Transverse colon (tissue), 4 donors: ENCODE results near the gene DEDD. TPM values are rescaled to one million over a fixed set of nuclear protein-coding genes. Genes with fewer than 3 reads are reported as not detected.

Experiments used
- DNase-seq: peaks from one replicate; pipeline ENCODE4 v3.0.0-alpha.2; 2019
- H3K27ac ChIP-seq, 4 donors: fragments of 200-600 bp; sonication (generic); 2 replicates each; pipeline ENCODE4 v1.5.1; 2016 to 2018; ENCODE audit warnings: inconsistent platforms in 4 of 4
- H3K27me3 ChIP-seq: fragments of 200-600 bp; sonication (generic); 2 replicates; pipeline ENCODE4 v1.5.1; 2017; ENCODE audit warnings: inconsistent platforms
- H3K36me3 ChIP-seq, 4 donors: fragments of 200-600 bp; sonication (generic); 2 replicates each; pipeline ENCODE4 v1.5.1; 2017 to 2019; ENCODE audit warnings: inconsistent platforms in 4 of 4
- H3K4me1 ChIP-seq, 4 donors: fragments of 200-600 bp; sonication (generic); 2 replicates each; pipeline ENCODE4 v1.5.1; 2017 to 2020; ENCODE audit warnings: inconsistent platforms in 4 of 4
- H3K4me3 ChIP-seq, 4 donors: fragments of 200-600 bp; sonication (generic); 1 replicate in 1 of 4; 2 replicates in 3 of 4; pipeline versions ENCODE4 v1.5.1 to v1.6.1; 2017 to 2019; ENCODE audit warnings: inconsistent platforms in 4 of 4
- H3K9me3 ChIP-seq, 2 donors: fragments of 200-600 bp; sonication (generic); 2 replicates each; pipeline ENCODE4 v1.5.1; 2017 to 2019; ENCODE audit warnings: inconsistent platforms in 2 of 2
- CTCF ChIP-seq, 5 experiments: fragments of 200-600 bp in 3 of 5; fragments of 450-650 bp in 2 of 5; sonication (generic) in 3 of 5; IDR thresholded peaks; 1 replicate in 2 of 5; 2 replicates in 3 of 5; pipeline ENCODE4 v1.5.1; 2016 to 2017; ENCODE audit warnings: antibody characterized with exemption in 5 of 5, inconsistent platforms in 3 of 5, mild to moderate bottlenecking in 2 of 5, moderate library complexity in 1 of 5
- EP300 ChIP-seq: sonication (generic); formaldehyde crosslinking; IDR thresholded peaks from one replicate; pipeline ENCODE4 v1.6.1; 2017; ENCODE audit warnings: antibody characterized with exemption, low read depth
- POLR2A ChIP-seq: fragments of 450-650 bp; IDR thresholded peaks from one replicate; pipeline ENCODE4 v1.6.1; 2016; ENCODE audit warnings: antibody characterized with exemption, mild to moderate bottlenecking, moderate library complexity
- POLR2AphosphoS5 ChIP-seq, 3 donors: sonication (generic); formaldehyde crosslinking; IDR thresholded peaks; one replicate each; pipeline ENCODE4 v1.6.1; 2016; ENCODE audit warnings: antibody characterized with exemption in 3 of 3
- WGBS, 2 donors: methylation state at CpG; one replicate each; pipeline ENCODE4 v1.1.5; 2018; ENCODE audit warnings: low coverage in 1 of 2; 5-methylcytosine and 5-hydroxymethylcytosine counted together
- in situ Hi-C, 4 donors: fragments of 200-750 bp; cut with MboI; loops; one replicate each; pipeline versions ENCODE4 v1.15.0 to v1.15.1; 2017; ENCODE audit warnings: low sequenced_read_pairs in 3 of 4, low pct_ligation_motif_present in 1 of 4, low pct_unique_long_range_greater_than_20kb in 1 of 4
- intact Hi-C: fragments of 100-400 bp; cut with DNase I; formaldehyde crosslinking; loops from one replicate; pipeline ENCODE4 v1.15.1; 2023; ENCODE audit warnings: low total_unique reads
- total RNA-seq, 4 donors: library from RNA; depleted of rRNA; stranded (reverse); fragments of >200 nt; gene quantifications; one replicate each; pipeline ENCODE4 v1.1.0, GENCODE V29; 2016

DEDD gene
- total RNA-seq, 4 donors from 2014 or later: 30.3 to 73.7 (median 38.6) TPM

- H3K9me3 ChIP-seq: no peaks in the 10 kb centered on the region
- H3K27me3 ChIP-seq: no peaks in the 10 kb centered on the region
- H3K4me1 ChIP-seq: peaks cover 19 to 55% (median 28%) of the 10 kb centered on the region in 4 donors
- TF ChIP-seq CTCF (IDR thresholded peaks at IDR 0.05): no peak
- no peak for TF ChIP-seq POLR2A
- TF ChIP-seq POLR2AphosphoS5 (IDR thresholded peaks at IDR 0.05): no peak
- peak overlapping the region; percentile 60 to 79 (median 74) for H3K4me3 ChIP-seq
- in situ Hi-C loops: no loop called here
- H3K36me3 ChIP-seq: peaks cover 0 to 22% (median 3%) of the 10 kb centered on the region in 4 donors
- peak overlapping the region; percentile 91 to 95 (median 94) for H3K27ac ChIP-seq
- WGBS, 2 donors: 1 to 7% methylated on average over 14 to 21 of the region's 22 CpGs
- intact Hi-C loops: no loop called here
- no peak for DNase-seq
Measured at GRCh38 chr1:161131523-161132409, 701 bp downstream of the DEDD start.

GRCh38 chr1:161130266-161130665 is 2.2 kb downstream of the DEDD start:
- no peak for TF ChIP-seq EP300
- no peak for TF ChIP-seq POLR2A
- TF ChIP-seq POLR2AphosphoS5 (IDR thresholded peaks at IDR 0.05): no peak
- TF ChIP-seq CTCF (IDR thresholded peaks at IDR 0.05): no peak
- peaks cover 0 to 22% (median 3%) of the 10 kb centered on the region in 4 donors for H3K36me3 ChIP-seq
- H3K4me3 ChIP-seq: no peak overlapping the region
- no peak for DNase-seq
- intact Hi-C loops (no loop called here), in situ Hi-C loops (no loop called here)
- H3K27ac ChIP-seq: peak overlapping the region in 1 of 4 donors; percentile 95
- peaks cover 19 to 55% (median 28%) of the 10 kb centered on the region in 4 donors for H3K4me1 ChIP-seq
- WGBS, 2 donors: 47 to 50% methylated on average over 1 of the region's 1 CpG
- no peaks in the 10 kb centered on the region for H3K9me3 ChIP-seq
- H3K27me3 ChIP-seq: no peaks in the 10 kb centered on the region

- in situ Hi-C loops: no loop called here
- no peak for TF ChIP-seq POLR2AphosphoS5 (IDR thresholded peaks at IDR 0.05)
- no peak for TF ChIP-seq CTCF (IDR thresholded peaks at IDR 0.05)
- TF ChIP-seq EP300: no peak
- TF ChIP-seq POLR2A: no peak
- WGBS, 2 donors: 94 to 100% methylated on average over 4 of the region's 4 CpGs
- no peak overlapping the region for H3K27ac ChIP-seq
- peaks cover 11 to 43% (median 16%) of the 10 kb centered on the region in 4 donors for H3K4me1 ChIP-seq
- peaks cover 0 to 35% (median 7%) of the 10 kb centered on the region in 4 donors for H3K36me3 ChIP-seq
- no peaks in the 10 kb centered on the region for H3K27me3 ChIP-seq
- DNase-seq: no peak
- intact Hi-C loops: no loop called here
- H3K4me3 ChIP-seq: no peak overlapping the region
- H3K9me3 ChIP-seq: no peaks in the 10 kb centered on the region
Measured at GRCh38 chr1:161128591-161129420, 3.7 kb downstream of the DEDD start.

GRCh38 chr1:161127649-161128048 is 4.8 kb downstream of the DEDD start:
- intact Hi-C loops: no loop called here
- H3K36me3 ChIP-seq: peaks cover 0 to 42% (median 9%) of the 10 kb centered on the region in 4 donors
- WGBS, 2 donors: 85 to 86% methylated on average over 2 of the region's 2 CpGs
- no peak overlapping the region for H3K4me3 ChIP-seq
- TF ChIP-seq CTCF (IDR thresholded peaks at IDR 0.05) (no peak), EP300 (no peak), POLR2A (no peak), POLR2AphosphoS5 (IDR thresholded peaks at IDR 0.05) (no peak)
- peaks cover 8 to 39% (median 12%) of the 10 kb centered on the region in 4 donors for H3K4me1 ChIP-seq
- in situ Hi-C loops: no loop called here
- H3K9me3 ChIP-seq: no peaks in the 10 kb centered on the region
- H3K27ac ChIP-seq: peak overlapping the region in 1 of 4 donors; percentile 12
- no peak for DNase-seq
- H3K27me3 ChIP-seq: no peaks in the 10 kb centered on the region
